Effector memory CD8-positive, alpha-beta T cell (primary cell): Measurements from ENCODE around the gene OSCP1.

Source experiments
- ATAC-seq: fragments of 150-1000 bp; cut with Tn5 transposase; replicated peaks from 2 replicates; pipeline ENCODE4 v1.10.0; 2021; ENCODE audit warnings: mild to moderate bottlenecking, moderate library complexity
- DNase-seq, 3 experiments: peaks; one replicate each; pipeline ENCODE4 v3.0.0; 2021
- H3K27ac Mint-ChIP-seq, 2 donors: one replicate each; pipeline ENCODE4 v1.8.0; 2022; ENCODE audit warnings: mild to moderate bottlenecking in 2 of 2, mixed read lengths in 2 of 2, moderate library complexity in 2 of 2
- H3K27me3 Mint-ChIP-seq, 2 donors: one replicate each; pipeline ENCODE4 v1.8.0; 2022; ENCODE audit warnings: mixed read lengths in 2 of 2
- H3K36me3 Mint-ChIP-seq: one replicate; pipeline ENCODE4 v1.8.0; 2022; ENCODE audit warnings: mild to moderate bottlenecking, moderate library complexity, mixed read lengths; ENCODE audit not compliant: insufficient read depth
- H3K4me1 Mint-ChIP-seq, 2 donors: one replicate each; pipeline ENCODE4 v1.8.0; 2022; ENCODE audit warnings: low read depth in 2 of 2, mixed read lengths in 2 of 2
- H3K4me3 Mint-ChIP-seq, 2 donors: one replicate each; pipeline ENCODE4 v1.8.0; 2022; ENCODE audit warnings: mild to moderate bottlenecking in 2 of 2, mixed read lengths in 2 of 2, moderate library complexity in 2 of 2
- H3K9me3 Mint-ChIP-seq, 2 donors: one replicate each; pipeline ENCODE4 v1.8.0; 2022; ENCODE audit warnings: mixed read lengths in 2 of 2

OSCP1 gene

GRCh38 chr1:36369061-36369861 is 81.0 kb downstream of the OSCP1 start:
- peak; percentile 53 for ATAC-seq

More at GRCh38 chr1:36369061-36369861, 81.0 kb downstream of the OSCP1 start:
- Mint-ChIP-seq H3K27me3 (no peaks in the 10 kb centered on the region), H3K27ac (peak overlapping the region; percentile 86 to 90), H3K36me3 (peaks cover 27% of the 10 kb centered on the region), H3K9me3 (no peaks in the 10 kb centered on the region), H3K4me1 (peaks cover 45 to 54% of the 10 kb centered on the region in 2 donors), H3K4me3 (no peak overlapping the region)
- DNase-seq = peak; percentile 86 to 90 (median 87)
